GM06990 (cell line): ENCODE measurements around the gene ATP6V0D1.

Experiments used
- DNase-seq: peaks from one replicate; pipeline ENCODE4 v3.0.0-alpha.2; 2011; ENCODE audit not compliant: insufficient read length; ENCODE audit errors: extremely low read depth
- H3K27me3 ChIP-seq: replicated peaks from 2 replicates; pipeline ENCODE4 v1.6.0; 2011; ENCODE audit warnings: low read length; ENCODE audit not compliant: control insufficient read depth, insufficient read depth
- H3K36me3 ChIP-seq: 2 replicates; pipeline ENCODE4 v1.5.1; 2011; ENCODE audit warnings: low read length; ENCODE audit not compliant: control insufficient read depth, insufficient read depth
- H3K4me3 ChIP-seq: replicated peaks from 2 replicates; pipeline ENCODE4 v1.5.1; 2011; ENCODE audit warnings: low read depth, mild to moderate bottlenecking, control low read depth, low read length
- TF ChIP-seq, protein P1 (sequence below): IDR thresholded peaks from 2 replicates; pipeline ENCODE4 v1.5.1; 2011; ENCODE audit warnings: low read length, control low read depth, mild to moderate bottlenecking, inconsistent platforms; ENCODE audit not compliant: insufficient read depth, poor library complexity, severe bottlenecking

ATP6V0D1 gene

DNA sequence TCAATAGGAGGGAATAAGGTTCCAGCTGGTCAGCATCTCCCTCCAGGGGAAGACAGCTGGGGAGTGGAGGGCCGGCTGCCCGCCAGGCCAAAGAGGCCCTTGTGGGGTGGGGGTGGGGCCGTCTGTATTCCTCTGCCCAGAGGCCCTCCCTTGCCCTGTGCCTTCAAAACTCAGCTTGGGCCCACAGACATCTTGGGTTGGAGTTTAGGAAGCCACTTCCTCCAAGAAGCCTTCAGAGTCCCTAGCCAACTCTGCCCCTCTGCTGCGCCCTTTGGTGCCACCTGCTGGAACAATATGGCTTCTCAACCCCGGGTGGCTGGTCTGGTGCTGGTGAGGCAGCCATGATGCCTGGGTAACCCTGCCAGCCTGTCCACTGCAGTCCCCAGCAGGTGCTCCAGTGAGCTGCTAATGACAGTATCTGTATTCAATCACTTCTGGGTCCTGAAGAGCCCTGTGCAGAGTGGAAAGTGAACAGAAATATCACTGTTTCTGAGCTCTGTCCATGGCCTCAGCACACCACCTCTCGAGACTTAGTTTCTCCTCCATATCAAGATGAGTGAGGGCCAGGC is 33.4 kb downstream of the ATP6V0D1 start:
- TF ChIP-seq, protein P1, sequence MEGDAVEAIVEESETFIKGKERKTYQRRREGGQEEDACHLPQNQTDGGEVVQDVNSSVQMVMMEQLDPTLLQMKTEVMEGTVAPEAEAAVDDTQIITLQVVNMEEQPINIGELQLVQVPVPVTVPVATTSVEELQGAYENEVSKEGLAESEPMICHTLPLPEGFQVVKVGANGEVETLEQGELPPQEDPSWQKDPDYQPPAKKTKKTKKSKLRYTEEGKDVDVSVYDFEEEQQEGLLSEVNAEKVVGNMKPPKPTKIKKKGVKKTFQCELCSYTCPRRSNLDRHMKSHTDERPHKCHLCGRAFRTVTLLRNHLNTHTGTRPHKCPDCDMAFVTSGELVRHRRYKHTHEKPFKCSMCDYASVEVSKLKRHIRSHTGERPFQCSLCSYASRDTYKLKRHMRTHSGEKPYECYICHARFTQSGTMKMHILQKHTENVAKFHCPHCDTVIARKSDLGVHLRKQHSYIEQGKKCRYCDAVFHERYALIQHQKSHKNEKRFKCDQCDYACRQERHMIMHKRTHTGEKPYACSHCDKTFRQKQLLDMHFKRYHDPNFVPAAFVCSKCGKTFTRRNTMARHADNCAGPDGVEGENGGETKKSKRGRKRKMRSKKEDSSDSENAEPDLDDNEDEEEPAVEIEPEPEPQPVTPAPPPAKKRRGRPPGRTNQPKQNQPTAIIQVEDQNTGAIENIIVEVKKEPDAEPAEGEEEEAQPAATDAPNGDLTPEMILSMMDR: peak; percentile 69
- Histone ChIP-seq H3K27me3 (no peaks in the 10 kb centered on the region), H3K36me3 (peaks cover 45% of the 10 kb centered on the region), H3K4me3 (no peak overlapping the region)
- DNase-seq: no peak

DNA sequence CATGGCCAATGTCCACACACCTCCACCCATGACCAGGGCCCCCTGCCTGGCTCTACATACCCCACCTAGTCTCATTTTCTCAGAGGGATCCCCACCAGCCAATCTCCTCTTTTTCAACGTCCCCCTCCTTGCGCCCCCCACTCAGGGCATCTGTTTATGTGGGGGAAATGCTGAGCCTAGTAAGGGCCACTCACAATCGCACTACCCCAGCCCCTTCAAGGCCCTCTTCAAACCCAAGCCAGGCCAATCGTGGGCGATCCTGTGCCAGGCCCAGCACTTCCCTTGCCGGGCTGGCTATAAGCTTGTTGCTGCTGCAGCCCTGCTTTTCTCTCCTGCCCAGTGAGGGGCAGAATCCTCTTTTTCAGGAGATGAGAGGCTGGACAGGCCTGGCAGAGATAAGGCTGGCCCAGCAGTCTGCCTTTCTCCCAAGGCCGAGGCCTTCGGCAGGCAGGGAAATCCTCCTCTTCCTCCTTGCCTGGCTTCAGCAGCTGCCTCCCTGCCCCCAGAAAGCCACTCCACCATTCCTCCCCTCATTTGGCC is 33.9 kb downstream of the ATP6V0D1 start:
- Histone ChIP-seq H3K27me3 (no peaks in the 10 kb centered on the region), H3K4me3 (no peak overlapping the region), H3K36me3 (peaks cover 40% of the 10 kb centered on the region)
- TF ChIP-seq, protein P1: no peak
- DNase-seq: no peak

DNA sequence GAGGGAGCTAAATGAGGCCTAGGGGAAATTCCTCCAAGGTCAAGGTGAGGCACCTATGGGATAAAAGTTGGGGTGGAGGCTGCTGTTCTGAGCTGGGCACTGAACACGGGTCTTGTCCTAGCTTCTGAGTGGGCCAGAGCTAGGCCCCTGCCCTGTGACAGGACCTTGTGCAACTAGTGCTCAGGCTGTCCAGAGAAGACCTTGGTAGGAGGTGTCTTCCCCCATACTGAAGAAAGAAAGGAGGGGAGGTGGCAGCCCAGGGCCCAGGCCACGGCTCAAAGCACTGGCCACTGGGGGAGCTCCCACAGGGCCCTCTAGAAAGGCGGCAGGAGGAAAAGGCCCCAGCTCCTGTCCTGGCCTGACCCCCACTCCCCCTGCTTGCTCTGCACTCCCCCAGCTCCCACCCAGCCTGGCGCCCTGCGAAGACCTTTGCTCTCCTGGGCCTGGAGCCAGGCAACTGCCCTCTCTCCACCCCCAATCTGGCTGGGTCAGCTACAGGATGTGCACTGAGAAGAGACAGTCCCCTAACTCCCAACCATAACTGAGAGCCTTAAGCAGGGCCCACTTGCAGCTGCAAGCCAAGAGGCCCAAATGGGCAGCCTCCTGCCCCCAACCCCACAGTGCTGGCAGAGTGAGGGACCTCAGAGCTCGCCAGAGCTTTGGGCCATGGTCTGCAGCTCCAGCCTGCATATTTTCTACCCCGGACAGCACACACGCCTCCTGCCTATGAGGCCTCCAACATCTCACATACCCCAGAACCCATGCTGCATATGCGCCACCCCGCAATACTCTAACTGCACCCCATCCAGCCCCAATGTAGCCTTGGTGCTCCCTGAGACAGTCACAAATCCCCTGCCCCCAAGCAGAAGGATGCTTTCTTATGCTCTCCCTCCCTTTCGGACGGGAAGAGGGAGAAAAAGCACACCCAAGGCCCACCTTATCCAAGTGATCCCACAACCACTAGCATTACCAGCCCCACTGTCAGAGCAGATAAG is 34.7 kb downstream of the ATP6V0D1 start:
- Histone ChIP-seq H3K4me3 (no peak overlapping the region), H3K27me3 (no peaks in the 10 kb centered on the region), H3K36me3 (peaks cover 40% of the 10 kb centered on the region)
- TF ChIP-seq, protein P1: no peak
- DNase-seq: no peak

DNA sequence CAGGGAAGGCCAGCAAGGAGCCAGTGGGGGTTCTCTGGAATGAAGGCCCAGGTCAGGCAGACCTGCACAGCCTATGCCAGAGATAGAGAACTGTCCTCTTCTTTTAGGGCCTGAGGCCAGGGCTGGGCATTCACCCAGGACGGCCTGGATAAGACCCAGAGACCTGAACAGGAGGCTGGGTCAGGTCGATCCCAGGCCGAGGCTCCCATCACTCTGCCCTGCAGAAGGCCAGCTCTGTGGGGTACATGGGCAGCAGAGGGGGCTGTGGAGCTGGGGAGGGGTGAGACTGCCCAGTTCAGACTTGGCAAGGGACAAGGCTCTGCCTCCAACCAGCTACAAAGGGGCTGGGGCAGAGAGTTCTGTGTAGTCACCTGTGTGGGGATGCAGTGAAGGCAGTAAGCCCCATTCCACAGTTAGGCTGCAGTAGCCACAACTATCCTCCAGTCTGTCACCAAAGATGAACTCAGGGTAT is 35.5 kb downstream of the ATP6V0D1 start:
- TF ChIP-seq, protein P1: no peak
- Histone ChIP-seq H3K36me3 (peaks cover 38% of the 10 kb centered on the region), H3K27me3 (no peaks in the 10 kb centered on the region), H3K4me3 (no peak overlapping the region)
- no peak for DNase-seq

DNA sequence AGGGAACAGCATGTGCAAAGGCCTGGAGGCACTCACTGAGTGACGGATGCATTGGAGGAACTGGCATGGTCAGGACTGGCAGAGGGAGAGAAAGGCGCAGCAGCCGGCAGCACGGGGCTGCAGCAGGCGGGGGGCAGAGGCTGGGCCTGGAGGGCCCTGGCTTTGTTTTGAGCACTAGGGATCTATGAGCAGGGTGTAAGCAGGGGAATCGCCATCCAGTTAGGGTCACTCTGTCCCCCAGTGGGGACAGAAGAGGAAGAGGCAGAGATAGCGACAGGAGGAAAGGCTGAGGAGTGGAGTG is 35.9 kb downstream of the ATP6V0D1 start:
- peaks cover 38% of the 10 kb centered on the region for H3K36me3 ChIP-seq
- DNase-seq: no peak
- H3K27me3 ChIP-seq: no peaks in the 10 kb centered on the region
- TF ChIP-seq, protein P1: no peak
- no peak overlapping the region for H3K4me3 ChIP-seq
